KOPT-K1 (cell line): Measurements from ENCODE around the gene FGF21.
"Not testable (repeated sequence)": the region's sequence is repeated elsewhere in the genome, so short reads cannot be mapped to it uniquely, and the experiment has no call there.

Experiments used
- H3K27ac ChIP-seq: fragments of 200-600 bp; sonication (generic); 2 replicates; pipeline ENCODE4 v1.5.1; 2016; ENCODE audit warnings: antibody characterized with exemption, mild to moderate bottlenecking, low read depth, low read length; ENCODE audit not compliant: poor library complexity, severe bottlenecking
- H3K36me3 ChIP-seq: fragments of 200-600 bp; sonication (generic); 2 replicates; pipeline ENCODE4 v1.5.1; 2017; ENCODE audit warnings: antibody characterized with exemption, mild to moderate bottlenecking, low read length, moderate library complexity; ENCODE audit not compliant: insufficient read depth
- H3K9me3 ChIP-seq: fragments of 200-600 bp; sonication (generic); 2 replicates; pipeline ENCODE4 v1.5.1; 2017; ENCODE audit warnings: antibody characterized with exemption, low read length, mild to moderate bottlenecking; ENCODE audit not compliant: insufficient read depth, poor library complexity, severe bottlenecking

Gene FGF21

GRCh38 chr19:48786422-48786821, 31.1 kb downstream of the FGF21 start:
- not testable (repeated sequence) for H3K27ac ChIP-seq, H3K36me3 ChIP-seq, H3K9me3 ChIP-seq

DNA sequence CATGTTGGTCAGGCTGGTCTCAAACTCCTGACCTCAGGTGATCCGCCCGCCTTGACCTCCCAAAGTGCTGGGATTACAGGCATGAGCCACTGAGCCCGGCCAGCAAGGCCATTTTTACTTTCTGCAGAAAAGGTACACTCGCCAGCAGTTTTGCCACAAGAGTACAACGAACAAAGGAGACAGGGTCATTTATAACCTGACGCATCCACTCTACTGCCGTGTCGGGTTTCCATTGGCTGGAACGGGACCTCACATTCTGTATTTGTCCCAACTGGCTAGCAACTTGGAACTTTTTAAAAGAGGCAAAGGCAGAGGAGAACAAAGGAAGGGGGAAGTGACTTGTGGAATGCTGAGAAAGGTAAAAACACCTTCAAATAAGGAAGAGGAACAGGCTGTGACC, 32.0 kb downstream of the FGF21 start:
- H3K9me3 ChIP-seq, H3K36me3 ChIP-seq, H3K27ac ChIP-seq: not testable (repeated sequence)

- Histone ChIP-seq H3K9me3 (no peaks in the 10 kb centered on the region), H3K27ac (no peak overlapping the region), H3K36me3 (no peaks in the 10 kb centered on the region)
Measured at GRCh38 chr19:48793271-48793670, 37.9 kb downstream of the FGF21 start.

DNA sequence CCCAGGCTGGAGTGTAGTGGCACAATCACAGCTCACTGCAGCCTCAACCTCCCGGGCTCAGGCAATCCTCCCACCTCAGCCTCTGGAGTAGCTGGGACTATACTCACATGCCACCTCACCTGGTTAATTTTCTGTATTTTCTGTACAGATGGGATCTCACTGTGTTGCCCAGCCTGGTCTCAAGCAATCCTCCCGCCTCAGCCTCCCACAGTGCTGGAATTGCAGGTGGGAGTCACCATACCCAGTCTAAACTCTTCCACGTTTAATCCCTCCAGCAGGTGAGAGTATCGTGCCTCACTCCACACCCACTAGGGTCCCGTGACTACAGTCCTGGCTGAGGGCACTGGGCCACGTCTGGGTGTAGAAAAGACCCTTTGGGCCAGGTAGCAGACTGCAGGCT, 39.0 kb downstream of the FGF21 start:
- H3K36me3 ChIP-seq = peaks cover 3% of the 10 kb centered on the region; the same call in 1 of the 2 replicates
- no peaks in the 10 kb centered on the region for H3K9me3 ChIP-seq
- no peak overlapping the region for H3K27ac ChIP-seq

GRCh38 chr19:48795055-48795684, 39.8 kb downstream of the FGF21 start:
- no peaks in the 10 kb centered on the region for H3K9me3 ChIP-seq
- H3K27ac ChIP-seq = no peak overlapping the region
- peaks cover 4% of the 10 kb centered on the region; the same call in 1 of the 2 replicates for H3K36me3 ChIP-seq

DNA sequence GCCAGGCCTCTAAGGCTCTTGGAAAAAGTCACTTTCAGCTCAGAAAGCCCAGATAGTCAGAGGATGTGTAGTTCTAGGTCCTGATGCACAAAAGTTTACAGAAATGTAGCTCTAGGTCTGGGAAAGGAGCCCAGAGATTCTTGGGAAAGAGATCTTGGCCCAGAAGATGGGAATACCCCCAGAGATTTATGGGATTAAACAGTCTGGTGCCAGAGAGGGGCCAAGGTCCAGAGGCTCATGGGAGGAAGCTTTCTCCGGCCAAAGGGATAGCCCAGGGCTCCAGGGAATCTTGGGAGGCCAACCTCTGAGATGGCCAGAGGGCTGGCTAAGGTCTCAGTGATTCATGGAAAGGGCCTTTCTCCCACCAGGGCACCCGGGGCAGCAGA, 40.4 kb downstream of the FGF21 start:
- H3K36me3 ChIP-seq = peaks cover 4% of the 10 kb centered on the region; the same call in 1 of the 2 replicates
- H3K27ac ChIP-seq = no peak overlapping the region
- H3K9me3 ChIP-seq = no peaks in the 10 kb centered on the region

DNA sequence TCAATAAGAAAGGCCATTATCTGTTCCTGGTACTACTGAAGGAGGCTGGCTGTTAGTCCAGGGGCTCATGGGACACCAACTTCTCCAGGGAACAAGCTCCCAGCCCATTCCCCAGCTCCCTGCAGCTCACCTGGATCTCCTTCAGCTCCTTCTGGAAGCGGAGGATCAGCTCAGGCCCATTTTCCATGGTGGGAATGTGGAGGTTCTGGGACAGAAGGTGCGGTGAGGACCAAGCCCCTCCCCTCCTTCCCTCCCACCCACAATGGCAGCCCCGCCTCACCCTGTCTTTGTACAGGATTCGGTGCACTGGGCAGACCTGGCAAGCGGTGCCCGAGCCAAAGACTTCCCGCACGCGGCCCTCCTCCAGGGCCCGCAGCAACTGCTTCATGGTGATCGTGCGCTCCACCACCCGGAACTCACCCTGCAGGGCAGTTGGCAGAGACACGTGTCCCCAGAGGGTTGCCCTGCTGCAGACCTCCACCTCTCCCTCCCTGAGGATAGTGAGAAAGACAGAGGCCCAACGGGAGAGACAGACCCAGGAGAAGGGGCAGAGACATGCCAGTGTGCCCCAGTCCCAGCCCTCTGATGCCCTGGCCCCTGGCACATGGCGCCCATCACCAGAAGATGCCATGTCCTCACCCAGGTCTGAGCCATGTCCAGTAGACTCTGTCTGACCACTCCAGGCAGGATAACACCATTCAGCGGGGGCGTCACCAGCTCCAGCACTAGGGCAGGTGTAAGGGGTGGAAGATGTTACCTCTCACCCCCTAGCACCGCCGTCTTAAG, 41.2 kb downstream of the FGF21 start:
- peaks cover 4% of the 10 kb centered on the region; the same call in 1 of the 2 replicates for H3K36me3 ChIP-seq

GRCh38 chr19:48797103-48797502, 41.8 kb downstream of the FGF21 start:
- peaks cover 4% of the 10 kb centered on the region; the same call in 1 of the 2 replicates for H3K36me3 ChIP-seq
- H3K27ac ChIP-seq = no peak overlapping the region
- H3K9me3 ChIP-seq = no peaks in the 10 kb centered on the region

More for the DNA sequence above, 41.2 kb downstream of the FGF21 start:
- no peaks in the 10 kb centered on the region for H3K9me3 ChIP-seq
- H3K27ac ChIP-seq = no peak overlapping the region

GRCh38 chr19:48798937-48799336, 43.6 kb downstream of the FGF21 start:
- Histone ChIP-seq H3K36me3 (peaks cover 4% of the 10 kb centered on the region; the same call in 1 of the 2 replicates), H3K27ac (no peak overlapping the region), H3K9me3 (no peaks in the 10 kb centered on the region)

- H3K9me3 ChIP-seq = no peaks in the 10 kb centered on the region
- H3K36me3 ChIP-seq = peaks cover 4% of the 10 kb centered on the region; the same call in 1 of the 2 replicates
- H3K27ac ChIP-seq = no peak overlapping the region
Measured at GRCh38 chr19:48799358-48800300, 44.3 kb downstream of the FGF21 start.

DNA sequence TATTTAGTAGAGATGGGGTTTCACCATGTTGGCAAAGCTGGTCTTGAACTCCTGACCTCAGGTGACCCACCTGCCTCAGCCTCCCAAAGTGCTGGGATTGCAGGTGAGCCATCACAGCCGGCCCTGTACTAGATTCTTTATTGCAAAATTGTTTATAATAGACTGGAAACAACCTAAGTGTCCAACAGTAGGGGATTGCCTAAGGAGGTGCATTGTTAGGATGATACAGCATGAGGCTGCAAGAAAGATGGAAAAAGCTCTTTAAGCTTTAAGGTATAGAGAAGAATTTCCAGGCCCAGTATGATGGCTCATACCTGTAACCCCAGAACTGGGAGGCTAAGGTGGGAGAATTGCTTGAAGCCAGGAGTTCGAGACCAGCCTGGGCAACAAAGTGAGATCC, 47.3 kb downstream of the FGF21 start:
- Histone ChIP-seq H3K9me3 (no peaks in the 10 kb centered on the region), H3K27ac (no peak overlapping the region), H3K36me3 (peaks cover 4% of the 10 kb centered on the region; the same call in 1 of the 2 replicates)

DNA sequence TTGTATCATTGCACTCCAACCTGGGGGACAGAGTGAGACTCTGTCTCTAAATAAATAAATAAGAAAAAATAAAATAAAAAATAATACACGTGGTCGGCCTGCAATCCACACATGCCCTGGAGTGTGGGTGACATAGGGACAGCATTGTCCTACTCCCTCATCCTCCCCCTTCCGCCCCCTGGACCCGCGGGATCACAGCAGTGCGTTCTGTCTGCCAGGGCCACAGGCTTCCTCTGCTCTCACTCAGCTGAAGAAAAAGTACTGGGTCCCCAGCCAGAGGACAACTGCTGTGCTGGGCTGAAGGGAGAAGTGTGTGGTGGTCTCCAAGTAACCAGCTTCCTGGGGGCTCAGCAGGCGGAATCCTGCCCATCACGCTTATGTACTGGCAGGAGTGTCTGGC, 49.2 kb downstream of the FGF21 start:
- Histone ChIP-seq H3K27ac (no peak overlapping the region), H3K9me3 (no peaks in the 10 kb centered on the region)

GRCh38 chr19:48805452-48805851, 50.1 kb downstream of the FGF21 start:
- no peaks in the 10 kb centered on the region for H3K36me3 ChIP-seq
- H3K9me3 ChIP-seq = no peaks in the 10 kb centered on the region
- H3K27ac ChIP-seq = no peak overlapping the region

More for the DNA sequence above, 49.2 kb downstream of the FGF21 start:
- no peaks in the 10 kb centered on the region for H3K36me3 ChIP-seq

GRCh38 chr19:48806518-48806817, 51.1 kb downstream of the FGF21 start:
- H3K36me3 ChIP-seq = no peaks in the 10 kb centered on the region
- no peaks in the 10 kb centered on the region for H3K9me3 ChIP-seq
- H3K27ac ChIP-seq = no peak overlapping the region
